ENCODE measurements around the gene F13A1.

DNA sequence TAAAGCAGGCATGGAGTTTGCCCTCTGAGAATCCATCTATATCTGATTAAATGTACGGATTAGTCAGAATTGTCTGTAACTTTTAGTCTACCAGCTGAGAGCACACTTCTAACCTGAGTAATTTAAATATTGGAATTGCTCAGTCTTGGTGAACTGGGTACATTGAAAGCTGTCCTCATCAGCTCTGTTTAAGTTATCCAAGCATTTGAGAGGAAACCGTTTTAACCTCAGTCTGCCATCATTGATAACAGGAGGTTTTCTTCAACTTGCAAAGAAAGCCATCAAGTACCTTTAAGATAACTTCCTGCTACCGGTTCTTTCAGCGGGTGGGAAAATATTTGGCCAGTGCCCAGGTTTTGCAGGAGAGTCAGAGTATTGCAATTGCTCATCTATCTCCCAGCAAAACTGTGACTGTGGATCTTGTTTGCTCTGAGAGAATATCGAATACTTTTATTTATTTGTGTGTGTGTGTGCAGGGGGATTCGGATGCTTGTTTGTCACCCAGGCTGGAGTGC, 31.1 kb upstream of the F13A1 start:
- TF ChIP-seq EZH2 (IDR thresholded peaks at IDR 0.05; ENCODE audit: insufficient read depth, poor library complexity, severe bottlenecking) (no peak), EZH2phosphoT487 (IDR thresholded peaks at IDR 0.05; ENCODE audit: insufficient read depth, low read depth) (no peak)
